ENCODE measurements around the gene RASGRF2.

RASGRF2 gene

GRCh38 chr5:80920333-80920732 lies 39.8 kb upstream of the RASGRF2 start:
- Histone ChIP-seq H3K79me2 (ENCODE audit: control insufficient read depth, low read length) (no peaks in the 10 kb centered on the region), H3K27me3 (ENCODE audit: control insufficient read depth, low read length) (0 out of 2 replicates have a peak, but pooled peaks cover 5% of the 10 kb centered on the region), H4K20me1 (ENCODE audit: control insufficient read depth, insufficient read depth, low read depth, low read length) (no peaks in the 10 kb centered on the region), H3K27ac (ENCODE audit: low read depth, low read length) (no peak overlapping the region), H3K4me3 (ENCODE audit: low read length) (no peak overlapping the region), H3K4me1 (ENCODE audit: control insufficient read depth, low read length) (no peaks in the 10 kb centered on the region), H3K9me2 (replicated peaks; ENCODE audit: control insufficient read depth, low read length) (no peaks in the 10 kb centered on the region), H3K36me3 (ENCODE audit: control insufficient read depth, low read length) (no peaks in the 10 kb centered on the region), H3K4me2 (ENCODE audit: low read length) (no peak overlapping the region), H3K9me3 (ENCODE audit: control insufficient read depth, insufficient read depth, low read length) (no peaks in the 10 kb centered on the region), H3F3A (ENCODE audit: control insufficient read depth, insufficient read depth) (no peaks in the 10 kb centered on the region)
- TF ChIP-seq, protein P1, sequence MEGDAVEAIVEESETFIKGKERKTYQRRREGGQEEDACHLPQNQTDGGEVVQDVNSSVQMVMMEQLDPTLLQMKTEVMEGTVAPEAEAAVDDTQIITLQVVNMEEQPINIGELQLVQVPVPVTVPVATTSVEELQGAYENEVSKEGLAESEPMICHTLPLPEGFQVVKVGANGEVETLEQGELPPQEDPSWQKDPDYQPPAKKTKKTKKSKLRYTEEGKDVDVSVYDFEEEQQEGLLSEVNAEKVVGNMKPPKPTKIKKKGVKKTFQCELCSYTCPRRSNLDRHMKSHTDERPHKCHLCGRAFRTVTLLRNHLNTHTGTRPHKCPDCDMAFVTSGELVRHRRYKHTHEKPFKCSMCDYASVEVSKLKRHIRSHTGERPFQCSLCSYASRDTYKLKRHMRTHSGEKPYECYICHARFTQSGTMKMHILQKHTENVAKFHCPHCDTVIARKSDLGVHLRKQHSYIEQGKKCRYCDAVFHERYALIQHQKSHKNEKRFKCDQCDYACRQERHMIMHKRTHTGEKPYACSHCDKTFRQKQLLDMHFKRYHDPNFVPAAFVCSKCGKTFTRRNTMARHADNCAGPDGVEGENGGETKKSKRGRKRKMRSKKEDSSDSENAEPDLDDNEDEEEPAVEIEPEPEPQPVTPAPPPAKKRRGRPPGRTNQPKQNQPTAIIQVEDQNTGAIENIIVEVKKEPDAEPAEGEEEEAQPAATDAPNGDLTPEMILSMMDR (IDR thresholded peaks at IDR 0.05; ENCODE audit: low read depth, low read length, poor library complexity, severe bottlenecking), result no peak
- no peak for TF ChIP-seq EZH2phosphoT487 (IDR thresholded peaks at IDR 0.05; ENCODE audit: borderline replicate concordance, low read length)

DNA sequence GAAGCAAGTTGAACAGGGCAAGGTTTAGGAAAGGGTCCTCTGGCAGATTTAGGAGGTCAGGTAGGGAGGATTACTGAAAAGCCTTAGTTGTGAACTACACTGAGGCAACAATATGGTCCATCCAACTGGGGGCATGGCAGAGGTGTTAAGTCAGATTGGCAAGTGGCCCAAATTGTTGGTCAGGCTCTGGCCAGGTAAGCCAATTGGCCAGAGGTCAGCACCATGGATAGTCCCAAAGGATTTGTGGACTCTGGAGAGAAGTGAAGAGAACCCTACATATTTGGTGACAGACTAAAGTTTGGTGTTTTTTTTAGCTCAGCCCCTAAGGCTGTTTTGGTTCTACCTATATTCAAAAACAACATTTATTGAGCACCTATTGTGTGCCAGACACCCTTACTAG lies 39.1 kb upstream of the RASGRF2 start:
- H3K36me3 ChIP-seq (ENCODE audit: control insufficient read depth, low read length), result no peaks in the 10 kb centered on the region
- no peaks in the 10 kb centered on the region for H3K9me3 ChIP-seq (ENCODE audit: control insufficient read depth, insufficient read depth, low read length)
- no peaks in the 10 kb centered on the region for H3K9me2 ChIP-seq (replicated peaks; ENCODE audit: control insufficient read depth, low read length)
- no peak overlapping the region for H3K27ac ChIP-seq (ENCODE audit: low read depth, low read length)
- no peaks in the 10 kb centered on the region for H3K79me2 ChIP-seq (ENCODE audit: control insufficient read depth, low read length)
- TF ChIP-seq, protein P1 (IDR thresholded peaks at IDR 0.05; ENCODE audit: low read depth, low read length, poor library complexity, severe bottlenecking), result no peak
- TF ChIP-seq EZH2phosphoT487 (IDR thresholded peaks at IDR 0.05; ENCODE audit: borderline replicate concordance, low read length), result no peak
- H3K4me1 ChIP-seq (ENCODE audit: control insufficient read depth, low read length), result no peaks in the 10 kb centered on the region
- H4K20me1 ChIP-seq (ENCODE audit: control insufficient read depth, insufficient read depth, low read depth, low read length), result no peaks in the 10 kb centered on the region
- H3F3A ChIP-seq (ENCODE audit: control insufficient read depth, insufficient read depth), result no peaks in the 10 kb centered on the region
- no peak overlapping the region for H3K4me2 ChIP-seq (ENCODE audit: low read length)
- no peak overlapping the region for H3K4me3 ChIP-seq (ENCODE audit: low read length)
- H3K27me3 ChIP-seq (ENCODE audit: control insufficient read depth, low read length), result peaks cover 7% of the 10 kb centered on the region

DNA sequence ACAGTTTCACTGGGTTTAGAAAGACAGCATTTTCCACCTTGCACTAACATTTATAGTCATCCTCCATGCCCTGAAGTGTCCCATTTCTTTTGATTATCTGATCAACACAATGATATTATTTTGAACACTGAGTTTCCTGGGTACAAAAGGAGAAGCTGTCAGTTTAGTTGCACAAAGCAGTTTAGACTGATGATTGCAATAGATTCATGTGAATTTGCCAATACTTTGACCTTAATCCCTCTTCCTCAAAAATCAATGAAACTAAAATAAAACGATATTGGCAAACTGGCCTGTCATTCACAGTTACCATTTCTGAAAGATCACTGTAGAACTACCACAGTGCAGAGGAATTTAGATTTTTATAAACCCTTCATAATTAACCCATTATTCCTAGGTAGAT lies 34.2 kb upstream of the RASGRF2 start:
- H3K27ac ChIP-seq (ENCODE audit: low read depth, low read length), result no peak overlapping the region
- no peaks in the 10 kb centered on the region for H3K9me3 ChIP-seq (ENCODE audit: control insufficient read depth, insufficient read depth, low read length)
- no peaks in the 10 kb centered on the region for H3K9me2 ChIP-seq (replicated peaks; ENCODE audit: control insufficient read depth, low read length)
- no peaks in the 10 kb centered on the region for H3F3A ChIP-seq (ENCODE audit: control insufficient read depth, insufficient read depth)
- H3K4me2 ChIP-seq (ENCODE audit: low read length), result no peak overlapping the region
- TF ChIP-seq, protein P1 (IDR thresholded peaks at IDR 0.05; ENCODE audit: low read depth, low read length, poor library complexity, severe bottlenecking), result no peak
- no peak for TF ChIP-seq EZH2phosphoT487 (IDR thresholded peaks at IDR 0.05; ENCODE audit: borderline replicate concordance, low read length)
- no peaks in the 10 kb centered on the region for H3K4me1 ChIP-seq (ENCODE audit: control insufficient read depth, low read length)
- H3K4me3 ChIP-seq (ENCODE audit: low read length), result no peak overlapping the region
- H3K27me3 ChIP-seq (ENCODE audit: control insufficient read depth, low read length), result peaks cover 8% of the 10 kb centered on the region
- H3K79me2 ChIP-seq (ENCODE audit: control insufficient read depth, low read length), result no peaks in the 10 kb centered on the region
- no peaks in the 10 kb centered on the region for H3K36me3 ChIP-seq (ENCODE audit: control insufficient read depth, low read length)
- H4K20me1 ChIP-seq (ENCODE audit: control insufficient read depth, insufficient read depth, low read depth, low read length), result no peaks in the 10 kb centered on the region

GRCh38 chr5:80926536-80926935 lies 33.6 kb upstream of the RASGRF2 start:
- H3K36me3 ChIP-seq (ENCODE audit: control insufficient read depth, low read length), result no peaks in the 10 kb centered on the region
- no peak overlapping the region for H3K4me2 ChIP-seq (ENCODE audit: low read length)
- no peaks in the 10 kb centered on the region for H4K20me1 ChIP-seq (ENCODE audit: control insufficient read depth, insufficient read depth, low read depth, low read length)
- H3K27ac ChIP-seq (ENCODE audit: low read depth, low read length), result no peak overlapping the region
- no peaks in the 10 kb centered on the region for H3K79me2 ChIP-seq (ENCODE audit: control insufficient read depth, low read length)
- peaks cover 8% of the 10 kb centered on the region for H3K27me3 ChIP-seq (ENCODE audit: control insufficient read depth, low read length)
- TF ChIP-seq, protein P1 (IDR thresholded peaks at IDR 0.05; ENCODE audit: low read depth, low read length, poor library complexity, severe bottlenecking), result no peak
- no peak for TF ChIP-seq EZH2phosphoT487 (IDR thresholded peaks at IDR 0.05; ENCODE audit: borderline replicate concordance, low read length)
- no peak overlapping the region for H3K4me3 ChIP-seq (ENCODE audit: low read length)
- H3K4me1 ChIP-seq (ENCODE audit: control insufficient read depth, low read length), result no peaks in the 10 kb centered on the region
- no peaks in the 10 kb centered on the region for H3K9me2 ChIP-seq (replicated peaks; ENCODE audit: control insufficient read depth, low read length)
- H3K9me3 ChIP-seq (ENCODE audit: control insufficient read depth, insufficient read depth, low read length), result no peaks in the 10 kb centered on the region
- H3F3A ChIP-seq (ENCODE audit: control insufficient read depth, insufficient read depth), result no peaks in the 10 kb centered on the region
